Esophagus squamous epithelium (tissue), 4 donors: ENCODE data around the gene YAF2.

Source experiments
- CTCF ChIP-seq, 6 experiments: fragments of 450-650 bp in 4 of 6; fragments of 200-600 bp in 2 of 6; sonication (generic) in 2 of 6; IDR thresholded peaks; one replicate each; pipeline ENCODE4 v1.5.1; 2016 to 2019; ENCODE audit warnings: antibody characterized with exemption in 6 of 6, mild to moderate bottlenecking in 4 of 6, moderate library complexity in 4 of 6
- POLR2A ChIP-seq, 4 donors: fragments of 450-650 bp; IDR thresholded peaks; one replicate each; pipeline ENCODE4 v1.6.1; 2017; ENCODE audit warnings: antibody characterized with exemption in 4 of 4, mild to moderate bottlenecking in 4 of 4, moderate library complexity in 3 of 4

GRCh38 chr12:42178101-42178500 lies 59.9 kb downstream of the YAF2 start:
- TF ChIP-seq CTCF (IDR thresholded peaks at IDR 0.05), result no peak
- no peak for TF ChIP-seq POLR2A (IDR thresholded peaks at IDR 0.05)
